HG03039 (cell line): ENCODE measurements around the gene RTTN.
"Not testable (repeated sequence)": the region's sequence is repeated elsewhere in the genome, so short reads cannot be mapped to it uniquely, and the experiment has no call there.

Experiments used
- ATAC-seq: cut with Tn5 transposase; IDR thresholded peaks from one replicate; pipeline ENCODE4 v1.9.1; 2021; ENCODE audit warnings: mild to moderate bottlenecking, moderate library complexity; ENCODE audit not compliant: unreplicated experiment

RTTN gene

GRCh38 chr18:70156886-70157285 is 48.6 kb downstream of the RTTN start:
- ATAC-seq = no peak

- ATAC-seq = no peak
Measured at GRCh38 chr18:70154591-70155194, 50.8 kb downstream of the RTTN start.

DNA sequence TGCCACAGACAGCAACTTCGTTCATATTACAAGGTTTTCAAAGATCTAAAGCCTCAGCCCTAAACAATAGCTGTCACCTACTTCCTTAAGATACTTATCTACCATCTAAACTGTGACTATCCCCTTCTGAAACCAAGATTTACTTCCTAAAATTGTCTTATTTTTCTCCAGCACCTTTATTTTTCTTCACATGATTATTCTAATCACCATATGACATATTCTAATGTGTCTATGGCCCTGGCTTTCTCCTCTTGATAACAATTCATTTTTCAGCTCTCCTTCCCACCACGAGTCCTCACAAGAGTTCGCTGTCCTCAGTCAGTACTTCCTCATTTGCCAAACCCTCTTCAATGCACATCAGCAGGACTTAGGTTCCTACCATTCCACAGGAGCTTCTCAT is 53.9 kb downstream of the RTTN start:
- no peak for ATAC-seq

DNA sequence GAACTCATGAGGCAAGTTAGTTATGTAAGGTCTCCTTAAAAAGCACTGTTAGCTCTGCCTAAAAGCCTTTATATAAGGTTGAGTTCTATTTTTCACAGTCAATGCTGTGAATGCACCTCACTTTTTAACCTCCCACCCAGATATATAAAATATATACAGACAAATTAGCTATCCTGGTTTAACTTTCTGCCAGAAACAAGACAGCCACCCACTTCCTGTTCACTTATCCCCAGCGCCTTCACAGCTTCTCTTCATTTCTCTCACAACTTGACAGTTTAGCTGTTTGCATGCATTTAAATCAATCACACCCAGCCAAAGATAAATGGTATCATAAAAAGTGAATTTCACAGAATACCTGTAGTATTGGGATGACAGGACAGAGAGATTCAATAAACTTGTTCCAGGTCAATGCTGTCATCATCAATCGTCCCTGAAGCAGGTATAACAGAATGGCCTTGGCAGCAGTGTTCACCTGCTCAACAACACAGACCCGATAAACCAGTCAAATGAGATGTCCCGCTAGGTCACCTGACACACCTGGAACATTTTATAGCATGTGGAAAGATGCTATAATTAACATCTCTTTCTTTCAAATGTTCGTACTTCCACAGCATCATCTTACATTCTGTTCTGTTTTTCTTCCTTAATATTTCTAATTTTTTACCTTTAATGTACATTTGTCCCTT is 55.7 kb downstream of the RTTN start:
- no peak for ATAC-seq

- no peak for ATAC-seq
Measured at GRCh38 chr18:70149156-70149555, 56.3 kb downstream of the RTTN start.

- no peak for ATAC-seq
Measured at GRCh38 chr18:70148039-70148938, 57.2 kb downstream of the RTTN start.

DNA sequence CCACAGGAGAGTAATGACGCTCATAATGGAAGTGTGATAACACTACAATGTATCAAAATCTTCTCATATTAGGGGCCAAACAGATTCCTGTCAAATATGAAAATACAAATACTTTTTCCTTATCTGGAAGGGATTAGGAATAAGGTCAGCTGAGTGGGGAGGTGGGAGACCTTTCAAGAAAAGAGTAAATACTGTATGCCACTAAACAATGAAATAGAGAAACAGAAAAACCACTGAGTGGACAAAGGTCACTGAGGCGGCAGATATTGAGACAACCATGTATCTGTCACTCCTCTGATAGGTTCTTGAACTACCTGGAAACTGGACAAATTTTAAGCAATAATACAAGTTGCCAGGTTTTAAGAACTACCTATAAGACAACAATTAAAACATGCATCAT is 59.3 kb downstream of the RTTN start:
- ATAC-seq = no peak

GRCh38 chr18:70142001-70142400 is 63.5 kb downstream of the RTTN start:
- ATAC-seq = no peak

DNA sequence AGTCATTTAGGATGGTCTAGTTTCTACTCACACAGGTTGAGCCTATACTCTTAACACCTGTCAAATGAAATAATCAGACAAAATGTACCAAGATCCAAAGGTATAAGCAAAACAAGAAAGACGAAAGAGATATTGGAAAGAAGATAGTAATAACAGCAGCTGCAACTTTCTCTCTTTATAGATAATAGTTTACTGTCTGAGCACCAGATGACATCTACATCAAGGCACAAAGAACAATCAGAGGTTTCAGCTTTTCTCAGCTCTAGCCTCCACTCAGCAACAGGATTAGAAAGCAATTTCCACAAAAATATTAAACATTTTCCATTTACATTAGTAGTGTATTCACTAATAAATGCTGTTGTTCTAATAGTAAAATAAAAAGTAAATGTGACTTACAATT is 66.3 kb downstream of the RTTN start:
- no peak for ATAC-seq

DNA sequence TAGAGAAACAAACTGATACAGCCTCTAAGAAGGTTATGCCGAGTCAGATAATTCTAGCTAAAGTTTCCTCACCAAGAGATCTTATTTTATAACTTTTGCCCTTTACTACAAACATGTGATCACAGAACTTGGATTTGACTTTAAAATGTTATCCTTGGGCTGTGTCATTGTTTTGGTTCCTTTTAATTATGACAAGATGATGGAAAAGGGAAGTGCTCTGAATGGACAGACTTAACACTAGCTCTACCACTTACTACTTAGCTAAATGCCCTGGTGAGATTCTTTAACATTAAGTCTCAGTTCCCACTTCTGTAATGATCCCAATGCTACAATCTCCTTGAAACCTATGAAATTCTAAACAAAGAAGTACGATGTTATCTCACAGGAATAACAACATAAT is 69.9 kb downstream of the RTTN start:
- no peak for ATAC-seq

DNA sequence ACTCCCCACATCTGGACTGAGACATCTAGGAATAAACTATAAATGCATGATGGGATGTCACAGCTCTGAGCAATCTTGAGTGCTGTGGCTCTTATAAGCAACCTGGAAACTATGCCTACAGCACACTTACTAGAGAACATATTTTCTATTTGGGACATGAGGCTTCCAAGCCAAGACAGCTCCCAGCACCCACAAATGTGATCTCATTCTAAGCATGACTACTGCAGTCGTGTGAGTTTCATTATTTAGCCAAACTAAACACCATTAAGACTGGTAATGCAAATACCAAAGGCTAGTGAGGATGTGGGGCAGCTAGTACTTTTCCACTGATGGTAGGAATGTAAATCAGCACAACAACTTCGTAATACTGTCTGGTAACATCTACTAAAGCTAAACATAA is 72.5 kb downstream of the RTTN start:
- no peak for ATAC-seq

DNA sequence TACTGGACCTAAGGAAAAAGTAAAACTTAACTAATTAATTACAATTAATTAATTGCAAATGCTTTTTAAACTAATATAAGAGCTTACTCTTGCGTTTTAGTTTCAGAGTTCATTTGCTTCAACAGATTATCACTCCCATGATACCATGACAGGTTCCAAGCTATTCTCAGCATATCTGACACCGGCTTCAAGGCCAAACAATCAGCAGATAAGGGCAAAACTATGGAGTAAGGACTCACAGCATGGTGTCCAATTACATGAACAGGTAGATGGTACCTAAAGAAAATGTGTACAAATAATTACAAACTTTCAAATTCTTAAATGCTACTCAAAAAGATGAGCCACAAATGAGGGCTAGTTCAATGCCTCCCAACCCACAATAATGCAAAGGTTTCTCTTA is 77.2 kb downstream of the RTTN start:
- no peak for ATAC-seq

DNA sequence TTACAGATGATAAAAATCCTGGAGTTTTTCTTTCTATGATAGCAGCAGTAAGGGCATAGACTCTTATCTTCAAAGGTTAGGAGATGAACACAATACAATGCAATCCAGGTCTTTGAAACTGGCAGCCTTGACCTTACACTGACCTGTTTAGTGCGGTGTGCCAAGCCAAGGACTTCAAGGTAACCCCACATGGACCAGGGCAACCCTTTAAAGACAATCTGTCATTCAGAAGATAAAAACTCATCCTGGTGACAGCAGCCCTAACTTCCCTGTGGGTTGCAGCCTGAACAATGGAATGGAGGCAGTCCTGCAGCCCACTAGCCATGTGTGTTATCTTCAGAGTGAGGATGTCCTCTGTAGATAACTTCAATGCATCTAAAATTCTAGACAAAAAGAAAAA is 78.1 kb downstream of the RTTN start:
- ATAC-seq = no peak

DNA sequence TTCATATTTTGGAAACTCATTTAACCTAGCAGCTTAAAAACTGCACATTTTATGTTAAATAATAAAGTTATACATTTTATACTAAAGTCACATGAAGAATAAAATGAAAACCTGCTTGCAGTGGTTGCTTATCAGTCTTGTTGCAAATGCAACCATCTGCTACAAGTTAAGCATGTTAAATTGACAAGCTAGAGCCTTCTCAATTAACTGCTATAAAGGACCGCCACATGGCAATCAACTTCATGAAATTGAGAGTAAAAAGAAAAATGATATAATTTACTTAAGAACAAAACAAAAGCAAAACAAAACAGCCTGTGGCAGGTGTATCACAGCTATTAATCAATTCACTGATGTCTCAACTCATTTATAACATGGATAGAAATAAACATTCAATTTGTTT is 78.7 kb downstream of the RTTN start:
- ATAC-seq = no peak

GRCh38 chr18:70124139-70124538 is 81.3 kb downstream of the RTTN start:
- ATAC-seq = no peak

GRCh38 chr18:70121842-70122241 is 83.6 kb downstream of the RTTN start:
- no peak for ATAC-seq

DNA sequence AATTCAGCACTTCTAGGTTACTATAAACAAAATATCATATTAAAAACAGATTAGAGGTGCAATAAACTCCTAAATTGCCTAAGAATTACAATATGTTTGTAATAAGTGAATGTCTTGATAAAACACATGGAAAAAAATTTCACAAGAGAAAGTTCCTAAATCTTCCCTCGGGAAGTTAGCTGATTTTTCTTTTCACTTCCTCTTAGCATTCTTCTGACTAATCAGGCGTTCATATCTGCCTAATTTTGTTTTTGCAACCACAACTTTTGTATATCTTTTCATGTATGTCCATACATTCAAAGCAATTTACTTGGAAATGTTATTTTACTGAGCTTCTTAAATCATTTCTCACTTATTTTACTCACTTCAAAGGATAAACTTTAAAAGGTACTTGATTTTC is 88.5 kb downstream of the RTTN start:
- no peak for ATAC-seq

DNA sequence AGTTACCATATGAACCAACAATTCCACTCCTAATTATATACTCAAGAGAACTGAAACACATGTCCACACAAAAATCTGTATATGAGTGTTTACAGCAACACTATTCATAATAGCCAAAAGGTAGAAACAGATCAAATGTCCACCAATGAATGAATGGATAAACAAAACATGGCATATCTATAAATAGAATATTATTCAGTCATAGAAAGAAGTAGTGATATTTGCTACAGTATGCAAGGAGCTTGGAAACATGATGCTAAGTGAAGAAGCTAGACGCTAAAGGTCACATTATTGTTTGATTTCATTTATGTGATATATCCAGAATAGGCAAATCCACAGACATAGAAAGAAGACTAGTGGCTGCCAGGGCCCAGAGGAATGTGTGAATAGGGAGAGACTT is 92.0 kb downstream of the RTTN start:
- ATAC-seq = no peak

DNA sequence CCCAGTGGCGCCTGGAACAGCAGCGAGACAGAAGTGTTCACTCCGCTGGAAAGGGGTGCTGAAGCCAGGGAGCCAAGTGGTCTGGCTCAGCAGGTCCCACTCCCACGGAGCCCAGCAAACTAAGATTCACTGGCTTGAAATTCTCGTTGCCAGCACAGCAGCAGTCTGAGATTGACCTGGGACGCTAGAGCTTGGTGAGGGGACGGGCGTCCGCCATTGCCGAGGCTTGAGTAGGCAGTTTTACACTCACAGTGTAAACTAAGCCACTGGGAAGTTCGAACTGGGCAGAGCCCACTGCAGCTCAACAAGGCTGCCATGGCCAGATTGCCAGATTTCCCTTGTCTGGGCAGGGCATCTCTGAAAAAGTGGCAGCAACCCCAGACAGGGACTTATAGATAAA is 94.8 kb downstream of the RTTN start:
- ATAC-seq = no peak

- ATAC-seq = no peak
Measured at GRCh38 chr18:70107091-70107490, 98.4 kb downstream of the RTTN start.

DNA sequence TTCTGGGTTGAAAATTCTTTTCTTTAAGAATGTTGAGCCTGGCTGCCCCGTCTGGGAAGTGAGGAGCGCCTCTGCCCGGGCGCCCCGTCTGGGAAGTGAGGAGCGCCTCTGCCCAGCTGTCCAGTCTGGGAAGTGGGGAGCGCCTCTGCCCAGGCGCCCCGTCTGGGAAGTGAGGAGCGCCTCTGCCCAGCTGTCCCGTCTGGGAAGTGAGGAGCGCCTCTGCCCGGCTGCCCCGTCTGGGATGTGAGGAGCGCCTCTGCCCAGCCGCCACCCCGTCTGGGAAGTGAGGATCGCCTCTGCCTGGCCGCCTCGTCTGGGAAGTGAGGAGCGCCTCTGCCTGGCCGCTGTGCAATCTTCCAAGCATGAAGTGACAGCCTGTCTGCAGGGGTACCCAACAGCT is 102.6 kb downstream of the RTTN start:
- ATAC-seq = not testable (repeated sequence)

DNA sequence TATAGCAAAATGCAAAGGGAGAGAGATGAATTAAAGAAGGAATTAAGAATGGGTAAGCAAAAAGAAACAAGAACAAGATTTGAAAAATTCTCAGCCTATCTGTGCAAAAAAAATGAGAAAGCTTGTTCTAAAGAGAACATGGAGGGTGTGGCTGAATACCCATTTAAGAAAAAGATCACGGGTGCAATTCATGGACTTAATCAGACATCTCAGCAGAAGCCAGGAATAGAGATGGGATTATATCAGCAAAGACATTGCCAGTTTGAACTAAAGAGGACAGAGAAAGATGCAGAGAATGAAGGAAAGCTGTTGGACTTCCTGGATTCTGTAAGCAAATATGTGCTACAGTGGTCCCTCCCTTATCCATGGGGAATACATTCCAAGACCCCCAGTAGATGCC is 115.6 kb downstream of the RTTN start:
- no peak for ATAC-seq
